Measurements from ENCODE around the gene RASA2.

The RASA2 gene

DNA sequence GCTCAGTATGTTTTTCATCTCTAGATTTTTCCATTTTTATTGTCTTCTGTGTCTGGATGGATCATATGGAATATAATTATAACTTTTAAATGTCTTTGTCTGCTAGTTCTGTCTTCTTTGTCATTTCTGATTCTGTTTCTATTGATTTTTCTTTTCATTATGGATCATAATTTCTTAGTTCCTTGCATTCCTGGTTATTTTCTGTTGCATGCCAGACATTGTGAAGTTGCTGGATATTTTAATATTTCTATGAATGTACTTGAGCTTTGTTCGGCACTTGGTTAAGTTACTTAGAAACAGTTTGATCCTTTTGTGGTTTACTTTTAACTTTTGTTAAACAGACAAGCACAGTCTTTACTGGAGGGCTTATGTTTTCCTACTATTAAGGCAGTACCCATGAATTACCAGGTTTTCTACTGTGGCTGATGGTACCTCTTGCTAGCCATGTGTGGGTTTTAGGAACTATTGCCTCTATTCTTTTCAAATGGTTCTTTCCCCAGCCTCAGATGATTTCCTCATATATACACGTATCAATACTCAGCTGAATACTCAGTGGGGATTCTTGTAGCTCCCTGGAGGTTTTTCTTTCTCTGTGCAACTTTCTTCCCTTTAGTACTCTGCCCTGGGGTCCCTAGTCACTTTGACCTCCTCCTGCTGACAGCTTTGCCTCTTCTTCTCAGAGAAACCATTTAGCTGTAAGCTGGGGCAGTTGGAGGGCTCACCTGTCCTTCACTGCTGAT, 64.3 kb downstream of the RASA2 start:
- Histone ChIP-seq H3K36me3 (ENCODE audit: control insufficient read depth, insufficient read depth, low read length) (no peaks in the 10 kb centered on the region; the same call in 1 of the 2 replicates), H3K4me3 (ENCODE audit: low read depth, low read length) (no peak overlapping the region), H3K27me3 (ENCODE audit: control insufficient read depth, insufficient read depth, low read length) (no peaks in the 10 kb centered on the region), H3K9me3 (ENCODE audit: control insufficient read depth, insufficient read depth, low read depth, low read length) (no peaks in the 10 kb centered on the region), H3K4me1 (ENCODE audit: control insufficient read depth, insufficient read depth, low read length) (no peaks in the 10 kb centered on the region), H3K27ac (ENCODE audit: low read depth, low read length) (no peak overlapping the region), H3K9ac (ENCODE audit: low read length) (no peak overlapping the region)

DNA sequence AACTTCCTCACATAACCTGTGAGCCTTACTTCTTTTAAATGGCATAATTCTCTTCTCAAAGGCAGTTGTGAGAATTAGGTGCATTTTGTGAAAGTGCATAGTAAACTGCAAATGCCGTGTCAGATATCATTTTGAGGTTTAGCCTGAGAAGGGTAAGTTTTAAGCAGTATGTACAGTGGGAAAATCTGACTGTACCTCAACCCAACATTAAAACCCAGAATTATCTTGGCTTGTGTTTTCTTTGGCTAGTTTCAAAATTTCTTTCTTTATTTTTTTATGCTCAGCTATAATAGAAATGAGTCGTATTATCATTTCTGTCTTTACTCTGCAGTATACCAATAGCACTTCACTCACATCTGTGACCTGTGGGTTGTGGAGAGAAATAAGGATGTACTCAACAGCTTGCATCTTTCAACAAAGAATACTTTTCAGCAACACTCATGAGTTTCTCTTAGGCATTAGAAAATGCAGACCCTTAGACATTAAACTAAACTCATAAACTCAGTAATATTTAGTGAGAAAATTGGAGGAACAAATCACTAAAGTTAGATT, 65.7 kb downstream of the RASA2 start:
- peaks cover 4% of the 10 kb centered on the region; the same call in 1 of the 2 replicates for H3K36me3 ChIP-seq (ENCODE audit: control insufficient read depth, insufficient read depth, low read length)
- no peak overlapping the region for H3K9ac ChIP-seq (ENCODE audit: low read length)
- H3K27ac ChIP-seq (ENCODE audit: low read depth, low read length): no peak overlapping the region
- no peaks in the 10 kb centered on the region for H3K9me3 ChIP-seq (ENCODE audit: control insufficient read depth, insufficient read depth, low read depth, low read length)
- no peaks in the 10 kb centered on the region for H3K27me3 ChIP-seq (ENCODE audit: control insufficient read depth, insufficient read depth, low read length)
- H3K4me3 ChIP-seq (ENCODE audit: low read depth, low read length): no peak overlapping the region
- no peaks in the 10 kb centered on the region for H3K4me1 ChIP-seq (ENCODE audit: control insufficient read depth, insufficient read depth, low read length)

DNA sequence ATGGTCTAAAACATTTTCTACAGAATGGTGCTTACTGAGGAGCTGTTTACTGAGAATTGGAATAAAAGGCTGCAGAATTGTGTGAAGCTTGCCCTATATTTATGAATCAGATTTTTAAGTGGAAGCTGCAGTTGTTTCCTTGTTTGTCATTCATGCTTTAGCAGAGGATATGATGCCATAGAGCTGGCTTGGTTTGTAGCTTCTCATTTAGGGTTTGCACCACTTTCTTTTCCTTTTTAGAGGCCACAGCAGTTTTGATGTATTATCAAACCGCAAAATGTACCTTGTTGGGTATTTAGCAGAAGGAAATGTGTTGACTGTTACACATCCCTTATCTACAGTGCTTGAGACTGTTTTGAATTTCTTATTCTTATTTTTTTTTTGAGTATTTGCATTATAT, 66.2 kb downstream of the RASA2 start:
- H3K4me1 ChIP-seq (ENCODE audit: control insufficient read depth, insufficient read depth, low read length): no peaks in the 10 kb centered on the region
- no peak overlapping the region for H3K27ac ChIP-seq (ENCODE audit: low read depth, low read length)
- no peak overlapping the region for H3K4me3 ChIP-seq (ENCODE audit: low read depth, low read length)

DNA sequence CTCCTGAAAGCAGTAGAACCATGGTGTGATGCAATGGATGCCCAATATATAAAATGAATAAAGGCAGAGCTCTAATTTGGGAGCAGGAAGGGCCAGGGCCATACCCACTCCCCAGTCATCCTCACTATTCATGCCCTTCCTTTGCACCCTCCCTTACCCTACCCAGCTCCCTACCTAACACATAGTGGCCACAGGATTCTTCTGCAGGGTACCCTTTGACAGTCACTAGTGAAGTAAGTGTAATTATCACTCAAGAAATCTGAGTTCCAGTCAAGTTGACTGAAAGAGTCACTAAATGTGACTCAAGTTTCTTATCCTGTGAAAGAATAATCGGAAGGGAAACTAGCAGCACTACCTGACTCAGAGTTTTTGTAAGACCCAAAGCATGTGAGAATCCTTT, 69.2 kb downstream of the RASA2 start:
- peaks cover 4% of the 10 kb centered on the region; the same call in 1 of the 2 replicates for H3K36me3 ChIP-seq (ENCODE audit: control insufficient read depth, insufficient read depth, low read length)
- H3K27ac ChIP-seq (ENCODE audit: low read depth, low read length): no peak overlapping the region
- no peaks in the 10 kb centered on the region for H3K27me3 ChIP-seq (ENCODE audit: control insufficient read depth, insufficient read depth, low read length)
- no peaks in the 10 kb centered on the region for H3K4me1 ChIP-seq (ENCODE audit: control insufficient read depth, insufficient read depth, low read length)
- no peak overlapping the region for H3K9ac ChIP-seq (ENCODE audit: low read length)
- no peak overlapping the region for H3K4me3 ChIP-seq (ENCODE audit: low read depth, low read length)
- no peaks in the 10 kb centered on the region for H3K9me3 ChIP-seq (ENCODE audit: control insufficient read depth, insufficient read depth, low read depth, low read length)

More for the DNA sequence above, 66.2 kb downstream of the RASA2 start:
- H3K9ac ChIP-seq (ENCODE audit: low read length): no peak overlapping the region
- H3K36me3 ChIP-seq (ENCODE audit: control insufficient read depth, insufficient read depth, low read length): peaks cover 4% of the 10 kb centered on the region; the same call in 1 of the 2 replicates
- H3K9me3 ChIP-seq (ENCODE audit: control insufficient read depth, insufficient read depth, low read depth, low read length): no peaks in the 10 kb centered on the region
- H3K27me3 ChIP-seq (ENCODE audit: control insufficient read depth, insufficient read depth, low read length): no peaks in the 10 kb centered on the region

DNA sequence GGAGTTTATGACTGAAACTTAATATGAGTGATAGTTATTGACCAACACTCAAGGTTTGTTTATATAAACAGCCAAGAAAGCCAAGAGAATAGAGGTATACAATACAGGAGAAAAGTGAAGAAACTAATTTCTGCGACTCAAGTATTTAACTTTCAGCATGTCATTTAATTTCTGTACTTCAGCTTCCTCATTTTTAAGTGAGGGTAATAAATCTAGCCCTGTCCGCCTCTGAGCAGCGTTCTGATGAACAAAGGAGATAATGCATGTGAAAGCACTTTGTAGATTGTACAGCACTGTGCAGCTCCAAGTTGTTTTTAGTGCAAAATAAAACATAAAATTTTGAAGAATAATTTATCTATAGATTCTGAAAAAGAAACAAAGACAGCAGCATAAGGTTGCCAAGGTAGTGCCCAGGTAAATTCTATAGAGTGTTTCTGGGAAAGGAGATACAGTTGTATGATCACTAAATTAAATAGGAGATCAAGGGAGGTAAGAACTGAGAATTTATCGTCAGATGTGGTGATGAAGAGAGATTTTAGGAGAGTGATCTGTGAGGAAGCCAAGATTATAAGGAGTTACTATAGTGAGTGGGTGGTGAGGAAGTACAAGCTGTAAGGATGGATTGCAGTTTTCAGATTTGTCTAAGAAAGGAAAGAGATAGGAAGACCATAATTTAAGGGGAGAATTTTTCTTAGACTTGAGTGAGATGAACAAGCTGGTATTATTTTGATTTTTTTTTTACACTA, 71.3 kb downstream of the RASA2 start:
- Histone ChIP-seq H3K27ac (ENCODE audit: low read depth, low read length) (no peak overlapping the region), H3K9me3 (ENCODE audit: control insufficient read depth, insufficient read depth, low read depth, low read length) (no peaks in the 10 kb centered on the region), H3K36me3 (ENCODE audit: control insufficient read depth, insufficient read depth, low read length) (peaks cover 4% of the 10 kb centered on the region; the same call in 1 of the 2 replicates), H3K4me1 (ENCODE audit: control insufficient read depth, insufficient read depth, low read length) (no peaks in the 10 kb centered on the region), H3K27me3 (ENCODE audit: control insufficient read depth, insufficient read depth, low read length) (no peaks in the 10 kb centered on the region), H3K9ac (ENCODE audit: low read length) (no peak overlapping the region), H3K4me3 (ENCODE audit: low read depth, low read length) (no peak overlapping the region)

DNA sequence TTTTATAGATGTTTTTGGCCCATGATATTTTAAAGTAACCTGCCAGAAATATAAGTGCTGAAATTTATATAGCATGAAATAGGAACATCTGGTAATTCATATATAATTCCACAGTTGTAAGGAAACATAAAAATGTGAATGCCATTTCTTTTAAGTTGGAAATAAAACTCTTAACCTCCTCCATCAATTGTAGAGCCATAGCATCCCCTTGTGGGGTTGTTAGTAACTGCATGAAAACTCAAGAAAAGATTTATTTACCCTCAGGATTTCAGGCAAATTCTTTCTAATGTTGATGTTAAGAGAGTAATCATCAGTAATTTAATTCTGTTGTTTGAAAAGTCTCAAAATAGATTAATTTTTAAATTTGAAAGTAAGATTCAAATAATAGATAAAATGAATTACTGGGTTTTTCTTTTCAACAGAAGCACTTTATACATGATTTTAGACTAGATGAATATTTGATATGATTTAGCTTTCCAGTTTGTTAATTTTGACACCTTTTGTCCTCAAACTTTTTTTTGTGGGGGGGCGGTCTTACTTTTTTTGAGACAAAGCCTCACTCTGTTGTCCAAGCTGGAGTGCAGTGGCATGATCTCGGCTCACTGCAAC, 74.7 kb downstream of the RASA2 start:
- no peaks in the 10 kb centered on the region for H3K27me3 ChIP-seq (ENCODE audit: control insufficient read depth, insufficient read depth, low read length)
- H3K9me3 ChIP-seq (ENCODE audit: control insufficient read depth, insufficient read depth, low read depth, low read length): no peaks in the 10 kb centered on the region
- H3K4me3 ChIP-seq (ENCODE audit: low read depth, low read length): no peak overlapping the region
- no peaks in the 10 kb centered on the region for H3K4me1 ChIP-seq (ENCODE audit: control insufficient read depth, insufficient read depth, low read length)
- H3K27ac ChIP-seq (ENCODE audit: low read depth, low read length): no peak overlapping the region
- no peak overlapping the region for H3K9ac ChIP-seq (ENCODE audit: low read length)
- peaks cover 6% of the 10 kb centered on the region; the same call in 1 of the 2 replicates for H3K36me3 ChIP-seq (ENCODE audit: control insufficient read depth, insufficient read depth, low read length)

DNA sequence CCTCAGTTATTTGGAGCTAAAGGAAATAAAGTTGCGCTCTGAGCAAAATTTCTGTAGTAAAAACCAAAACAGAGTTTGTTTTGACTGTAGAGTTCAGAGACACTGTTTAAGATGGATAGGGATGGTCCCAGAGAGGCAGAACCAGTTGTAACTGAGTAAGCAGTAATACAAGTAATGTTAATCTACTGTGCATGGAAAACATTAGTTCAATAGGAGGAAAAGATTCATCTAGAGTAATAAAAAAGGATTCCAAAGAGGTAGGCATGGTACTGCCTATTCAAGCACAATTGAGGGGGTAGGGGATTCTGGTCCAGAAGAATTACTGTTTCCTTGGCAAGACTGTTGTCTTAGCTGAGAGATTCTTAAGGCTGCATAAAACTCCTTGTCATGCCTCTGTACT, 77.4 kb downstream of the RASA2 start:
- no peak overlapping the region for H3K27ac ChIP-seq (ENCODE audit: low read depth, low read length)
- H3K36me3 ChIP-seq (ENCODE audit: control insufficient read depth, insufficient read depth, low read length): peaks cover 2% of the 10 kb centered on the region; the same call in 1 of the 2 replicates

DNA sequence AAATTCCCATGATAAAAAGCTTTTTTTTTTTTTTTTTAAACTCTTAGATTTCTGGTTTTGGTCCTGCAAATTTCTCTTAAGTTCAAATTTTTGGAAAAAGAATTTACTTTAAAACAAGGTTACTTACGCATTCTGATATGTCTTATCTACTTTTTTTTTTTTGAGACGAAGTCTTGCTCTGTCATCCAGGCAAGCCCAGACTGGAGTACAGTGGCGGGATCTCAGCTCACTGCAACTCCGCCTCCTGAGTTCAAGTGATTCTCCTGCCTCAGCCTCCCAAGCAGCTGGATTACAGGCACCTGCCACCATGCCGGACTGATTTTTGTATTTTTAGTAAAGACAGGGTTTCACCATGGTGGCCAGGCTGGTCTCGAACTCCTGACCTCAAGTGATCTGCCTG, 83.2 kb downstream of the RASA2 start:
- no peaks in the 10 kb centered on the region for H3K9me3 ChIP-seq (ENCODE audit: control insufficient read depth, insufficient read depth, low read depth, low read length)
- no peaks in the 10 kb centered on the region for H3K27me3 ChIP-seq (ENCODE audit: control insufficient read depth, insufficient read depth, low read length)
- H3K4me3 ChIP-seq (ENCODE audit: low read depth, low read length): no peak overlapping the region
- H3K9ac ChIP-seq (ENCODE audit: low read length): no peak overlapping the region
- H3K36me3 ChIP-seq (ENCODE audit: control insufficient read depth, insufficient read depth, low read length): peaks cover 23% of the 10 kb centered on the region
- no peaks in the 10 kb centered on the region for H3K4me1 ChIP-seq (ENCODE audit: control insufficient read depth, insufficient read depth, low read length)
- H3K27ac ChIP-seq (ENCODE audit: low read depth, low read length): no peak overlapping the region

More for the DNA sequence above, 77.4 kb downstream of the RASA2 start:
- Histone ChIP-seq H3K4me1 (ENCODE audit: control insufficient read depth, insufficient read depth, low read length) (no peaks in the 10 kb centered on the region), H3K27me3 (ENCODE audit: control insufficient read depth, insufficient read depth, low read length) (no peaks in the 10 kb centered on the region), H3K9ac (ENCODE audit: low read length) (no peak overlapping the region), H3K9me3 (ENCODE audit: control insufficient read depth, insufficient read depth, low read depth, low read length) (no peaks in the 10 kb centered on the region), H3K4me3 (ENCODE audit: low read depth, low read length) (no peak overlapping the region)

DNA sequence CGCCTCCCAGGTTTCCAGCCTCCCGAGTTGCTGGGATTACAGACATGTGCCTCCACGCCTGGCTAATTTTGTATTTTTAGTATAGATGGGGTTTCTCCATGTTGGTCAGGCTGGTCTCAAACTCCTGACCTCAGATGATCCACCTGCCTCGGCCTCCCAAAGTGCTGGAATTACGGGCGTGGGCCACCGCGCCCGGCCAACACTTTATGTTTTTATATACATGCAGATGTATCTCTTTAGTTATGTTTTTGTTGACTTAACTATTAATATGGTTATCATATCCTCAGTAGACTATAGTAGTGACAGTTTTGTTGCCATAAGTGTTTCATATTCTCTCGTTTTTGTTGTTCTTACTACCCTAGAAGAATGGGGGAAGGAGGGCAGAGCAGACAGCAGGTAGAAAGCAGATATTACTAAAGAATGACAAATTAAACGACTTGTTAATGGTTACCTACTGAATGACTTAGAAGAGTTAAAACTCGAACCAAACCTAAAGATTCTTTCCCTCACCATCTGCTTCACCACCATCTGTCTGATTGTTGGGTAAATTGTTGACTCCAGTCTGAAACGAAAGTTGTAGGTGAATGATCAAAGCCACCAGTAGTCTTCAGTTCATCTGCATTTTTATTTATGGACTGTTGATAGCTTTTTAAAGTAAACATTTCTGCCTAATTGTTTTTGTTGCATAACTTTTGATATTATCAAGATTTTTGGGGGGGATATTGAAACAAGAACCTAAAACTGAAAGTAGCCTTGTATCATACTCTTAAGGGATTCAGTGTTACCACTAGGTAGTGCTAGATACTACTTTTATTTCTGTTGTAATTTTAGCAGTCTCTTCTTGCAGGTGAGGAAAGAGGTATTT, 89.3 kb downstream of the RASA2 start:
- Histone ChIP-seq H3K9ac (ENCODE audit: low read length) (no peak overlapping the region), H3K36me3 (ENCODE audit: control insufficient read depth, insufficient read depth, low read length) (peaks cover 41% of the 10 kb centered on the region), H3K27me3 (ENCODE audit: control insufficient read depth, insufficient read depth, low read length) (no peaks in the 10 kb centered on the region), H3K9me3 (ENCODE audit: control insufficient read depth, insufficient read depth, low read depth, low read length) (no peaks in the 10 kb centered on the region), H3K4me3 (ENCODE audit: low read depth, low read length) (no peak overlapping the region), H3K4me1 (ENCODE audit: control insufficient read depth, insufficient read depth, low read length) (no peaks in the 10 kb centered on the region), H3K27ac (ENCODE audit: low read depth, low read length) (no peak overlapping the region)

DNA sequence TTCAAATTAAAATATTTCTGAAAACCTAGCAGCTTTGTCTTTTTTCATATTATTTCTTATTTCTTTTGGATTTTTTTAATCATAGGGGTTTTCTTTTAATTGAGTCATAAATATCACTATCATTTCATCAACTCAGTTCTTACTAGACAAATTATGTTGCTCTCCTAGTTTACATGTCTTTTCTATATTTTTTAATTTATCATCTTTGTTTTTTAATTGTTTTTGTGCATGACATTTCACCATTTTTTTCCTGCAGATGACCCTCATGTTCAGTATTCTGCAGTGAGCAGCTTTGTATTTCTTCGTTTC, 89.9 kb downstream of the RASA2 start:
- Histone ChIP-seq H3K27me3 (ENCODE audit: control insufficient read depth, insufficient read depth, low read length) (no peaks in the 10 kb centered on the region), H3K9ac (ENCODE audit: low read length) (no peak overlapping the region), H3K36me3 (ENCODE audit: control insufficient read depth, insufficient read depth, low read length) (peaks cover 39% of the 10 kb centered on the region), H3K4me3 (ENCODE audit: low read depth, low read length) (no peak overlapping the region), H3K9me3 (ENCODE audit: control insufficient read depth, insufficient read depth, low read depth, low read length) (no peaks in the 10 kb centered on the region), H3K4me1 (ENCODE audit: control insufficient read depth, insufficient read depth, low read length) (no peaks in the 10 kb centered on the region), H3K27ac (ENCODE audit: low read depth, low read length) (no peak overlapping the region)
